Naive thymus-derived CD4-positive, alpha-beta T cell (primary cell): ENCODE results near the gene SCIN. TPM values are rescaled to one million over a fixed set of nuclear protein-coding genes. Genes with fewer than 3 reads are reported as not detected.
"Not testable (repeated sequence)": the region's sequence is repeated elsewhere in the genome, so short reads cannot be mapped to it uniquely, and the experiment has no call there.

Experiments used
- ATAC-seq: fragments of 150-1000 bp; cut with Tn5 transposase; 2 replicates; pipeline ENCODE4 v1.10.0; 2021; ENCODE audit warnings: mild to moderate bottlenecking, moderate library complexity
- CTCF ChIA-PET: fragments of 350-600 bp; sonication (Branson Sonifier 250); formaldehyde crosslinking; loops from one replicate; lab custom pipeline; 2021; ENCODE audit warnings: antibody characterized with exemption; lab: Charles Lee
- POLR2A ChIA-PET: fragments of 350-600 bp; sonication (Branson Sonifier 250); formaldehyde crosslinking; loops from one replicate; lab custom pipeline; 2021; ENCODE audit warnings: antibody characterized with exemption, inconsistent platforms; lab: Charles Lee
- DNase-seq, 9 donors: peaks; one replicate each; pipeline versions ENCODE4 v3.0.0 to v3.0.0-alpha.2; 2020 to 2022; ENCODE audit warnings: mixed read lengths in 1 of 9
- H3K27ac ChIP-seq: one replicate; pipeline ENCODE4 v1.7.0; 2013; ENCODE audit warnings: mild to moderate bottlenecking, low read depth, low read length, moderate library complexity
- H3K27me3 ChIP-seq, 2 donors: one replicate each; pipeline ENCODE4 v1.7.0; 2013; ENCODE audit warnings: low read length in 2 of 2, mild to moderate bottlenecking in 2 of 2, moderate library complexity in 2 of 2; ENCODE audit not compliant: control insufficient read depth in 2 of 2, insufficient read depth in 2 of 2
- H3K36me3 ChIP-seq, 3 experiments: 1 replicate in 2 of 3; 2 replicates in 1 of 3; pipeline ENCODE4 v1.7.0; 2013; ENCODE audit warnings: low read length in 3 of 3, mild to moderate bottlenecking in 3 of 3, moderate library complexity in 1 of 3; ENCODE audit not compliant: insufficient read depth in 3 of 3, control insufficient read depth in 2 of 3
- H3K4me1 ChIP-seq, 2 donors: one replicate each; pipeline ENCODE4 v1.7.0; 2013; ENCODE audit warnings: low read length in 2 of 2, mild to moderate bottlenecking in 2 of 2, moderate library complexity in 1 of 2; ENCODE audit not compliant: control insufficient read depth in 2 of 2, insufficient read depth in 2 of 2
- H3K4me3 ChIP-seq: 2 replicates; pipeline ENCODE4 v1.7.0; 2013; ENCODE audit warnings: mild to moderate bottlenecking, low read length
- H3K9me3 ChIP-seq, 3 experiments: 1 replicate in 2 of 3; 2 replicates in 1 of 3; pipeline ENCODE4 v1.7.0; 2013; ENCODE audit warnings: low read length in 3 of 3; ENCODE audit not compliant: control insufficient read depth in 2 of 3
- H3K27ac Mint-ChIP-seq, 9 donors: one replicate each; pipeline ENCODE4 v1.8.0; 2020 to 2022; ENCODE audit warnings: mixed read lengths in 9 of 9, mild to moderate bottlenecking in 8 of 9, moderate library complexity in 5 of 9, inconsistent platforms in 2 of 9
- H3K27me3 Mint-ChIP-seq, 5 donors: one replicate each; pipeline ENCODE4 v1.8.0; 2021 to 2022; ENCODE audit warnings: mixed read lengths in 5 of 5, mild to moderate bottlenecking in 1 of 5
- H3K36me3 Mint-ChIP-seq, 5 donors: one replicate each; pipeline ENCODE4 v1.8.0; 2020 to 2022; ENCODE audit warnings: mixed read lengths in 5 of 5, mild to moderate bottlenecking in 3 of 5, inconsistent platforms in 1 of 5
- H3K4me1 Mint-ChIP-seq, 7 donors: one replicate each; pipeline ENCODE4 v1.8.0; 2020 to 2022; ENCODE audit warnings: mixed read lengths in 7 of 7, mild to moderate bottlenecking in 3 of 7, inconsistent platforms in 1 of 7
- H3K4me3 Mint-ChIP-seq, 10 donors: one replicate each; pipeline ENCODE4 v1.8.0; 2020 to 2022; ENCODE audit warnings: mild to moderate bottlenecking in 10 of 10, mixed read lengths in 10 of 10, moderate library complexity in 6 of 10, inconsistent platforms in 2 of 10
- H3K9me3 Mint-ChIP-seq, 11 donors: one replicate each; pipeline ENCODE4 v1.8.0; 2020 to 2022; ENCODE audit warnings: mixed read lengths in 11 of 11, mild to moderate bottlenecking in 4 of 11, inconsistent platforms in 1 of 11, moderate library complexity in 1 of 11
- intact Hi-C, 2 donors: fragments of 100-400 bp; cut with micrococcal nuclease; formaldehyde crosslinking; loops; one replicate each; pipeline ENCODE4 v1.15.1; 2023
- polyA plus RNA-seq, 2 donors: library from polyadenylated mRNA; unstranded; fragments of 300-500 nt; fragmentation: Illumina TruSeq; gene quantifications; one replicate each; pipeline ENCODE4 v1.2.3, GENCODE V29; 2021
- total RNA-seq, 6 experiments: library from RNA in 5 of 6; stranded (reverse) in 5 of 6; gene quantifications; 1 replicate in 5 of 6; 2 replicates in 1 of 6; pipeline ENCODE4 v1.2.3 and lab custom pipeline; 2021 to 2026

SCIN gene
- total RNA-seq: under 1 TPM in 4 of 5 experiments, not detected in 1; 0.16 to 0.95 (median 0.35) TPM
- not detected for polyA plus RNA-seq
- total RNA-seq (lab: John Stamatoyannopoulos, UW): not detected

GRCh38 chr7:12570534-12571461 is at the start of gene SCIN:
TSS of gene SCIN (plus strand) at chr7:12570720. CDS start at chr7:12570787, 67 bp downstream.
- intact Hi-C loops: no loop called here
- H3K27ac Mint-ChIP-seq: no peak within 1 kb of the TSS
- H3K27me3 ChIP-seq: peaks cover 5 to 14% of the 10 kb centered on the region in 2 donors
- peak within 1 kb of the TSS; percentile 33 for H3K4me3 ChIP-seq
- H3K36me3 ChIP-seq: no peaks in the 10 kb centered on the region
- no peaks in the 10 kb centered on the region for H3K9me3 ChIP-seq
- H3K4me3 Mint-ChIP-seq: peak within 1 kb of the TSS; percentile 67 to 87 (median 79)
- H3K36me3 Mint-ChIP-seq: no peaks in the 10 kb centered on the region
- H3K27ac ChIP-seq: no peak within 1 kb of the TSS
- H3K27me3 Mint-ChIP-seq: peaks cover 32 to 63% (median 59%) of the 10 kb centered on the region in 5 donors
- peak; percentile 72 for ATAC-seq
- H3K4me1 ChIP-seq: peaks cover 0 to 8% of the 10 kb centered on the region in 2 donors
- H3K4me1 Mint-ChIP-seq: peaks cover 9 to 34% (median 13%) of the 10 kb centered on the region in 7 donors
- CTCF ChIA-PET: no interaction called here
- POLR2A ChIA-PET: no interaction called here
- H3K9me3 Mint-ChIP-seq: no peaks in the 10 kb centered on the region
- peak in 3 of 9 donors; percentile 6 to 29 (median 14) for DNase-seq

DNA sequence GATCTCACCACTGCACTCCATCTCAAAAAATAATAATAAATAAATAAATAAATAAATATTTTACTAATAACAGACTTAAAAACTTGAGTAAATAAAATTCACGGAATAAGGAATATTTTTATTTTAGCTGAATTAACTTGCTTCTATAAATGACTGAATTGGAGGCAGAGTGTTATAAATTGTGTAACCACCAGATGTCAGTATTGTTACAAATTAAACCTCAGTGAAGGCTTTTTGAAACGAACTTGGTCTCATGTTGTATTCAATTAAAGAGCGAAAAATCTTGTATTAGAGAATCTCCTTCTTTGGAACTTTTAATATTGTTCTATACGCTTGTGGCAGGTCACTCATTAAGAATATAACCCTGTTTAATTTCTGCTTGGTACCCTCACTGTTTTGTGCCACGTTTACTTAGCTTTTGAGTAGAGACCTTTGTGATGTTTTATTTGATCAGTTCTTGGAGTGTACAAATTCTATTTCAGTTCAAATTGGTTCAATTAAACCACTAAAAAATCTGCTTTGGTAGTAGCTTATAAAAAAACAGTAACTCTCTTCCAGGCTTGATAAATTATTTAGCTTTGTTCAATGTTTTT is 45.6 kb upstream of the SCIN start:
- POLR2A ChIA-PET: no interaction called here
- ATAC-seq (peak; percentile 59), DNase-seq (peak in 5 of 9 donors; percentile 10 to 36 (median 24))
- H3K27ac Mint-ChIP-seq: no peak overlapping the region
- no peak overlapping the region for H3K4me3 Mint-ChIP-seq
- Histone ChIP-seq H3K27me3 (no peaks in the 10 kb centered on the region), H3K36me3 (no peaks in the 10 kb centered on the region), H3K27ac (no peak overlapping the region), H3K4me1 (no peaks in the 10 kb centered on the region), H3K9me3 (no peaks in the 10 kb centered on the region), H3K4me3 (no peak overlapping the region)
- no peaks in the 10 kb centered on the region for H3K4me1 Mint-ChIP-seq
- no peaks in the 10 kb centered on the region for H3K36me3 Mint-ChIP-seq
- no peaks in the 10 kb centered on the region for H3K9me3 Mint-ChIP-seq
- peaks cover 14 to 60% (median 37%) of the 10 kb centered on the region in 5 donors for H3K27me3 Mint-ChIP-seq
- intact Hi-C loops: loop anchor here (1.0 to 5.0 kb wide), 7 partner anchors 99 to 1932 kb away; no protein-coding TSS in a partner anchor
- CTCF ChIA-PET: interaction anchor here (0.7 to 1.9 kb wide), 11 partner anchors 8 to 1933 kb away, joined by 3 to 7 read pairs (median 4); no protein-coding TSS in a partner anchor

GRCh38 chr7:12526693-12527092 is 43.8 kb upstream of the SCIN start:
- intact Hi-C loops, DNase-seq, H3K27ac ChIP-seq, ATAC-seq, POLR2A ChIA-PET, H3K36me3 Mint-ChIP-seq, H3K4me1 ChIP-seq, H3K9me3 ChIP-seq, H3K4me3 Mint-ChIP-seq, H3K4me3 ChIP-seq, H3K9me3 Mint-ChIP-seq, H3K4me1 Mint-ChIP-seq, H3K27ac Mint-ChIP-seq, H3K36me3 ChIP-seq, H3K27me3 ChIP-seq: not testable (repeated sequence)
- CTCF ChIA-PET: interaction anchor here (1.3 kb wide), 1 partner anchor 736 kb away, joined by 3 read pairs; no protein-coding TSS in a partner anchor
- peaks cover 8 to 49% (median 25%) of the 10 kb centered on the region in 5 donors for H3K27me3 Mint-ChIP-seq

GRCh38 chr7:12527670-12528069 is 42.9 kb upstream of the SCIN start:
- H3K4me3 ChIP-seq, intact Hi-C loops, H3K27ac Mint-ChIP-seq, POLR2A ChIA-PET, H3K4me1 Mint-ChIP-seq, H3K4me3 Mint-ChIP-seq, H3K27ac ChIP-seq, H3K9me3 Mint-ChIP-seq, ATAC-seq, H3K27me3 ChIP-seq, H3K36me3 ChIP-seq, H3K4me1 ChIP-seq, H3K36me3 Mint-ChIP-seq, DNase-seq, H3K9me3 ChIP-seq: not testable (repeated sequence)
- peaks cover 8 to 46% (median 25%) of the 10 kb centered on the region in 5 donors for H3K27me3 Mint-ChIP-seq
- CTCF ChIA-PET: interaction anchor here (1.3 kb wide), 1 partner anchor 735 kb away, joined by 3 read pairs; no protein-coding TSS in a partner anchor

GRCh38 chr7:12529971-12530710 is 40.4 kb upstream of the SCIN start:
- Histone ChIP-seq H3K4me1 (no peaks in the 10 kb centered on the region), H3K4me3 (no peak overlapping the region), H3K9me3 (no peaks in the 10 kb centered on the region), H3K36me3 (no peaks in the 10 kb centered on the region), H3K27me3 (peaks cover 0 to 2% of the 10 kb centered on the region in 2 donors), H3K27ac (no peak overlapping the region)
- no peak overlapping the region for H3K4me3 Mint-ChIP-seq
- H3K27ac Mint-ChIP-seq: no peak overlapping the region
- H3K27me3 Mint-ChIP-seq: peaks cover 0 to 47% (median 28%) of the 10 kb centered on the region in 5 donors
- no peaks in the 10 kb centered on the region for H3K4me1 Mint-ChIP-seq
- H3K36me3 Mint-ChIP-seq: no peaks in the 10 kb centered on the region
- intact Hi-C loops: no loop called here
- ChIA-PET POLR2A (no interaction called here), CTCF (no interaction called here)
- no peak for ATAC-seq
- peaks cover 0 to 5% (median 0%) of the 10 kb centered on the region in 11 donors for H3K9me3 Mint-ChIP-seq
- no peak for DNase-seq

- no peak for DNase-seq
- H3K9me3 ChIP-seq: no peaks in the 10 kb centered on the region
- ChIA-PET CTCF (no interaction called here), POLR2A (no interaction called here)
- no peak for ATAC-seq
- intact Hi-C loops: no loop called here
- no peak overlapping the region for H3K4me3 ChIP-seq
- H3K27me3 ChIP-seq: peaks cover 0 to 2% of the 10 kb centered on the region in 2 donors
- Mint-ChIP-seq H3K4me1 (no peaks in the 10 kb centered on the region), H3K36me3 (peaks cover 0 to 4% (median 0%) of the 10 kb centered on the region in 5 donors), H3K27me3 (peaks cover 0 to 49% (median 24%) of the 10 kb centered on the region in 5 donors), H3K4me3 (no peak overlapping the region), H3K27ac (no peak overlapping the region), H3K9me3 (peaks cover 0 to 6% (median 0%) of the 10 kb centered on the region in 11 donors)
- H3K36me3 ChIP-seq: no peaks in the 10 kb centered on the region
- H3K27ac ChIP-seq: no peak overlapping the region
- no peaks in the 10 kb centered on the region for H3K4me1 ChIP-seq
Observed at GRCh38 chr7:12531784-12532183, 38.7 kb upstream of the SCIN start.
